NB4 (cell line): ENCODE measurements around the gene MYH9.

Experiments used
- MYC ChIP-seq: IDR thresholded peaks from 2 replicates; pipeline ENCODE4 v1.6.1; 2011; ENCODE audit warnings: low read depth, low read length
- POLR2A ChIP-seq: IDR thresholded peaks from 2 replicates; pipeline ENCODE4 v1.6.1; 2011; ENCODE audit warnings: mild to moderate bottlenecking; ENCODE audit not compliant: insufficient read length; ENCODE audit errors: extremely low read depth
- TF ChIP-seq, protein P1 (sequence below): IDR thresholded peaks from one replicate; pipeline ENCODE4 v1.5.1; 2012; ENCODE audit warnings: low read depth, low read length
- TF ChIP-seq, protein P2 (sequence below): IDR thresholded peaks from 2 replicates; pipeline ENCODE4 v1.6.1; 2011; ENCODE audit warnings: low read depth, low read length

- TF ChIP-seq, protein P1, sequence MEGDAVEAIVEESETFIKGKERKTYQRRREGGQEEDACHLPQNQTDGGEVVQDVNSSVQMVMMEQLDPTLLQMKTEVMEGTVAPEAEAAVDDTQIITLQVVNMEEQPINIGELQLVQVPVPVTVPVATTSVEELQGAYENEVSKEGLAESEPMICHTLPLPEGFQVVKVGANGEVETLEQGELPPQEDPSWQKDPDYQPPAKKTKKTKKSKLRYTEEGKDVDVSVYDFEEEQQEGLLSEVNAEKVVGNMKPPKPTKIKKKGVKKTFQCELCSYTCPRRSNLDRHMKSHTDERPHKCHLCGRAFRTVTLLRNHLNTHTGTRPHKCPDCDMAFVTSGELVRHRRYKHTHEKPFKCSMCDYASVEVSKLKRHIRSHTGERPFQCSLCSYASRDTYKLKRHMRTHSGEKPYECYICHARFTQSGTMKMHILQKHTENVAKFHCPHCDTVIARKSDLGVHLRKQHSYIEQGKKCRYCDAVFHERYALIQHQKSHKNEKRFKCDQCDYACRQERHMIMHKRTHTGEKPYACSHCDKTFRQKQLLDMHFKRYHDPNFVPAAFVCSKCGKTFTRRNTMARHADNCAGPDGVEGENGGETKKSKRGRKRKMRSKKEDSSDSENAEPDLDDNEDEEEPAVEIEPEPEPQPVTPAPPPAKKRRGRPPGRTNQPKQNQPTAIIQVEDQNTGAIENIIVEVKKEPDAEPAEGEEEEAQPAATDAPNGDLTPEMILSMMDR: no peak
- TF ChIP-seq POLR2A (no peak), MYC (no peak)
- TF ChIP-seq, protein P2, sequence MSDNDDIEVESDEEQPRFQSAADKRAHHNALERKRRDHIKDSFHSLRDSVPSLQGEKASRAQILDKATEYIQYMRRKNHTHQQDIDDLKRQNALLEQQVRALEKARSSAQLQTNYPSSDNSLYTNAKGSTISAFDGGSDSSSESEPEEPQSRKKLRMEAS: no peak
These were observed 61.3 kb downstream of the MYH9 start for GRCh38 chr22:36326178-36327161.
